HEK293 (cell line): ENCODE measurements around the gene SERGEF.

ENCODE experiments used
- CTCF ChIP-seq: fragments of 450-650 bp; formaldehyde crosslinking; IDR thresholded peaks from 2 replicates; pipeline ENCODE4 v1.5.1; 2016; ENCODE audit warnings: missing biosample characterization, missing genetic modification characterization
- HIC1 ChIP-seq: fragments of 450-650 bp; formaldehyde crosslinking; IDR thresholded peaks from 2 replicates; pipeline ENCODE4 v1.5.1; 2016; ENCODE audit warnings: missing biosample characterization, missing genetic modification characterization
- KLF9 ChIP-seq: fragments of 450-650 bp; formaldehyde crosslinking; IDR thresholded peaks from 2 replicates; pipeline ENCODE4 v1.5.1; 2016; ENCODE audit warnings: missing biosample characterization, missing genetic modification characterization, low read depth
- ZBTB11 ChIP-seq: fragments of 450-650 bp; formaldehyde crosslinking; conservative IDR thresholded peaks from 2 replicates; pipeline ENCODE4 v1.5.1; 2016; ENCODE audit warnings: low read depth, missing biosample characterization, missing genetic modification characterization
- ZNF140 ChIP-seq: fragments of 450-650 bp; formaldehyde crosslinking; IDR thresholded peaks from 2 replicates; pipeline ENCODE4 v1.5.1; 2016; ENCODE audit warnings: missing biosample characterization, missing genetic modification characterization
- ZNF433 ChIP-seq: fragments of 450-650 bp; formaldehyde crosslinking; IDR thresholded peaks from 2 replicates; pipeline ENCODE4 v1.5.1; 2016; ENCODE audit warnings: missing biosample characterization, missing genetic modification characterization, low read depth
- ZNF558 ChIP-seq: fragments of 450-650 bp; formaldehyde crosslinking; IDR thresholded peaks from 2 replicates; pipeline ENCODE4 v1.5.1; 2016; ENCODE audit warnings: missing biosample characterization, missing genetic modification characterization
- ZSCAN30 ChIP-seq: fragments of 450-650 bp; IDR thresholded peaks from 2 replicates; pipeline ENCODE4 v1.5.1; 2018; ENCODE audit warnings: missing biosample characterization, mild to moderate bottlenecking, missing genetic modification characterization, moderate library complexity

- no peak for TF ChIP-seq HIC1 (tag by site-specific recombination)
- no peak for TF ChIP-seq ZNF558 (tag by site-specific recombination)
- no peak for TF ChIP-seq CTCF (tag by site-specific recombination)
- no peak for TF ChIP-seq ZBTB11 (tag by site-specific recombination)
- no peak for TF ChIP-seq ZSCAN30
- TF ChIP-seq KLF9 (tag by site-specific recombination), result no peak
- TF ChIP-seq ZNF433 (tag by site-specific recombination), result no peak
- TF ChIP-seq ZNF140 (tag by site-specific recombination), result no peak
Observed at GRCh38 chr11:17861036-17861755, 151.7 kb downstream of the SERGEF start.
